K562 (cell line): ENCODE measurements around the gene FETUB. TPM values are rescaled to one million over a fixed set of nuclear protein-coding genes. Genes with fewer than 3 reads are reported as not detected.

Experiments
- ATAC-seq: fragments of 200-7000 bp; cut with Tn5 transposase; 3 replicates; pipeline ENCODE4 v1.9.1; 2020; ENCODE audit warnings: moderate library complexity
- BruUV-seq: library from RNA; stranded (reverse); fragments of 400-500 nt; replicated peaks from 2 replicates; lab custom pipeline; 2021; lab: Mats Ljungman, UMichigan
- CTCF ChIA-PET: fragments of 300-600 bp; formaldehyde crosslinking; extraction: SDS; loops from one replicate; lab custom pipeline; 2021; ENCODE audit warnings: low intra/inter-chr PET ratio; lab: Yijun Ruan, JAX
- POLR2A ChIA-PET: fragments of 300-600, 350-650 bp; sonication (Branson Sonifier 250); formaldehyde crosslinking; extraction: SDS; loops from one replicate; lab custom pipeline; 2021; ENCODE audit warnings: antibody characterized with exemption, inconsistent platforms; lab: Yijun Ruan, JAX
- DNase-seq, 4 experiments: peaks; one replicate each; pipeline versions ENCODE4 v3.0.0 to v3.0.0-alpha.2; 2011 to 2018; ENCODE audit warnings: low spot score in 3 of 4, mixed read lengths in 3 of 4; ENCODE audit errors: extremely low read depth in 1 of 4
- FAIRE-seq: peaks from 2 replicates; lab custom pipeline; 2011; peaks lifted over from hg19 to GRCh38; lab: Jason Lieb, UNC
- H2AFZ ChIP-seq: 2 replicates; pipeline ENCODE4 v1.6.0; 2011; ENCODE audit warnings: low read depth, low read length, control low read depth, inconsistent platforms
- H3K27ac ChIP-seq: fragments of 200-600 bp; 3 replicates; pipeline ENCODE4 v1.8.0; 2011; ENCODE audit warnings: low read depth, mild to moderate bottlenecking, control low read depth, inconsistent platforms, low read length, moderate library complexity, mixed read lengths; ENCODE audit errors: extremely low read depth
- H3K27me3 ChIP-seq, 2 experiments: fragments of 300-600 bp in 1 of 2; 2 replicates in 1 of 2; 3 replicates in 1 of 2; pipeline versions ENCODE4 v1.6.0 to v1.8.0; 2011; ENCODE audit warnings: inconsistent platforms in 2 of 2, low read length in 2 of 2, mild to moderate bottlenecking in 1 of 2, mixed read lengths in 1 of 2, moderate library complexity in 1 of 2; ENCODE audit not compliant: control insufficient read depth in 2 of 2, insufficient read depth in 2 of 2
- H3K36me3 ChIP-seq: fragments of 300-600 bp; 3 replicates; pipeline ENCODE4 v1.8.0; 2011; ENCODE audit warnings: mild to moderate bottlenecking, low read length, inconsistent platforms; ENCODE audit not compliant: control insufficient read depth, insufficient read depth
- H3K4me1 ChIP-seq, 2 experiments: fragments of 200-600 bp in 1 of 2; replicated peaks in 1 of 2; 2 replicates in 1 of 2; 3 replicates in 1 of 2; pipeline versions ENCODE4 v1.5.1 to v1.8.0; 2011; ENCODE audit warnings: inconsistent platforms in 2 of 2, low read length in 2 of 2, mild to moderate bottlenecking in 1 of 2, mixed read lengths in 1 of 2, moderate library complexity in 1 of 2; ENCODE audit not compliant: control insufficient read depth in 2 of 2, insufficient read depth in 2 of 2
- H3K4me2 ChIP-seq: 2 replicates; pipeline ENCODE4 v1.6.1; 2011; ENCODE audit warnings: low read length, control low read depth, inconsistent platforms, mixed read lengths; ENCODE audit not compliant: insufficient read depth
- H3K4me3 ChIP-seq: fragments of 200-600 bp; sonication (generic), shearing (Covaris generic); 2 replicates; pipeline ENCODE4 v1.5.1; 2016; ENCODE audit warnings: control low read depth, inconsistent platforms
- H3K79me2 ChIP-seq: fragments of 200-600 bp; 3 replicates; pipeline ENCODE4 v1.8.0; 2011; ENCODE audit warnings: low read length, inconsistent platforms; ENCODE audit not compliant: control insufficient read depth, insufficient read depth
- H3K9ac ChIP-seq, 2 experiments: 2 replicates each; pipeline versions ENCODE4 v1.6.0 to v1.6.1; 2011; ENCODE audit warnings: low read depth in 2 of 2, low read length in 2 of 2, control low read depth in 1 of 2, inconsistent platforms in 1 of 2, mild to moderate bottlenecking in 1 of 2, mixed read lengths in 1 of 2; ENCODE audit not compliant: insufficient read depth in 1 of 2
- H3K9me1 ChIP-seq: one replicate; pipeline ENCODE4 v1.6.0; 2011; ENCODE audit warnings: inconsistent platforms, mild to moderate bottlenecking, low read length, moderate library complexity; ENCODE audit not compliant: control insufficient read depth, insufficient read depth
- H3K9me3 ChIP-seq: replicated peaks from 2 replicates; pipeline ENCODE4 v1.5.1; 2011; ENCODE audit warnings: low read depth, low read length, inconsistent platforms; ENCODE audit not compliant: control insufficient read depth, insufficient read depth
- H4K20me1 ChIP-seq: replicated peaks from 2 replicates; pipeline ENCODE4 v1.6.1; 2011; ENCODE audit warnings: low read length, inconsistent platforms, mixed read lengths; ENCODE audit not compliant: control insufficient read depth, insufficient read depth
- C11orf30 ChIP-seq: fragments of 450-650 bp; IDR thresholded peaks from 2 replicates; pipeline ENCODE4 v1.6.1; 2016; ENCODE audit warnings: low read depth, mild to moderate bottlenecking
- E2F3 ChIP-seq: fragments of 250-450 bp; sonication (Bioruptor Pico); IDR thresholded peaks from 2 replicates; pipeline ENCODE4 v1.4.0; 2020; ENCODE audit warnings: mild to moderate bottlenecking
- ELF4 ChIP-seq: fragments of 450-650 bp; formaldehyde crosslinking; IDR thresholded peaks from 2 replicates; pipeline ENCODE4 v1.4.0; 2022; ENCODE audit warnings: missing genetic modification characterization
- ETS2 ChIP-seq: IDR thresholded peaks from 2 replicates; pipeline ENCODE4 v1.6.1; 2016; ENCODE audit warnings: borderline replicate concordance, missing genetic modification characterization, mild to moderate bottlenecking, moderate library complexity, missing compliant biosample characterization; ENCODE audit not compliant: poor library complexity, severe bottlenecking
- FOSL1 ChIP-seq: fragments of 200-800 bp; sonication (Bioruptor generic); conservative IDR thresholded peaks from 2 replicates; pipeline ENCODE4 v1.6.1; 2016; ENCODE audit warnings: missing genetic modification characterization, missing compliant biosample characterization
- NKRF ChIP-seq: fragments of 450-650 bp; IDR thresholded peaks from 2 replicates; pipeline ENCODE4 v1.6.1; 2016; ENCODE audit warnings: borderline replicate concordance
- SMARCE1 ChIP-seq: fragments of 450-650 bp; IDR thresholded peaks from 2 replicates; pipeline ENCODE4 v1.7.1; 2016; ENCODE audit warnings: mild to moderate bottlenecking
- STAT5A ChIP-seq: IDR thresholded peaks from 2 replicates; pipeline ENCODE4 v1.6.1; 2012; ENCODE audit warnings: low read length, inconsistent platforms, borderline replicate concordance
- ZKSCAN3 ChIP-seq: fragments of 250-450 bp; sonication (Bioruptor Pico); IDR thresholded peaks from 2 replicates; pipeline ENCODE4 v1.4.0; 2020
- ZNF253 ChIP-seq: fragments of 250-450 bp; sonication (Bioruptor Pico); conservative IDR thresholded peaks from 2 replicates; pipeline ENCODE4 v1.6.1; 2021; ENCODE audit warnings: mild to moderate bottlenecking
- ZNF316 ChIP-seq: fragments of 450-650 bp; IDR thresholded peaks from 2 replicates; pipeline ENCODE4 v1.6.1; 2016
- WGBS: fragments of 100-300 bp; shearing (Covaris generic); methylation state at CpG from one replicate; pipeline ENCODE4 v1.1.6; 2016; ENCODE audit warnings: low coverage, mixed read lengths; ENCODE audit not compliant: insufficient coverage; ENCODE audit errors: missing lambda C conversion rate; 5-methylcytosine and 5-hydroxymethylcytosine counted together
- in situ Hi-C: fragments of 300-500 bp; cut with MboI; formaldehyde crosslinking; loops from 4 replicates; pipeline ENCODE4 v1.15.0; 2018; ENCODE audit warnings: inconsistent platforms, mixed read lengths
- intact Hi-C: fragments of 100-400 bp; cut with micrococcal nuclease; formaldehyde crosslinking; loops from 2 replicates; pipeline ENCODE4 v1.14.2; 2022
- polyA plus RNA-seq, 8 experiments: library from polyadenylated mRNA; depleted of rRNA in 4 of 8; stranded (reverse) in 5 of 8; unstranded in 3 of 8; fragments of >200 nt; fragmentation: Nextera tagmentation in 2 of 8; fragmentation: Illumina TruSeq in 1 of 8; extraction: Ambion mirVana in 2 of 8; extraction: Trizol in 1 of 8; gene quantifications; 2 replicates each; pipeline versions ENCODE4 v1.2.1 to v1.2.3, GENCODE V29; 2011 to 2014; ENCODE audit warnings: inconsistent platforms in 1 of 8, missing spikeins in 1 of 8
- total RNA-seq, 7 experiments: library from RNA; depleted of rRNA in 6 of 7; stranded (reverse); fragments of >200 nt in 6 of 7; fragmentation: Illumina TruSeq in 2 of 7; extraction: Trizol in 2 of 7; gene quantifications; 2 replicates each; pipeline versions ENCODE4 v1.2.1 to v1.2.3, GENCODE V29; 2011 to 2021; ENCODE audit warnings: low replicate concordance in 1 of 7
- TF ChIP-seq, protein P1 (sequence below), 2 experiments: fragments of 450-650 bp in 1 of 2; sonication (generic) in 1 of 2; formaldehyde crosslinking in 1 of 2; IDR thresholded peaks; 2 replicates each; pipeline versions ENCODE4 v1.7.1 to v1.9.0; 2016 to 2022; ENCODE audit warnings: inconsistent platforms in 1 of 2, mild to moderate bottlenecking in 1 of 2, missing genetic modification reagents in 1 of 2

FETUB gene
- total and polyA plus RNA-seq, 9 of the 15 experiments (the other 6 are each of a cell fraction or from before 2014, with no cell fraction given), result not detected

DNA sequence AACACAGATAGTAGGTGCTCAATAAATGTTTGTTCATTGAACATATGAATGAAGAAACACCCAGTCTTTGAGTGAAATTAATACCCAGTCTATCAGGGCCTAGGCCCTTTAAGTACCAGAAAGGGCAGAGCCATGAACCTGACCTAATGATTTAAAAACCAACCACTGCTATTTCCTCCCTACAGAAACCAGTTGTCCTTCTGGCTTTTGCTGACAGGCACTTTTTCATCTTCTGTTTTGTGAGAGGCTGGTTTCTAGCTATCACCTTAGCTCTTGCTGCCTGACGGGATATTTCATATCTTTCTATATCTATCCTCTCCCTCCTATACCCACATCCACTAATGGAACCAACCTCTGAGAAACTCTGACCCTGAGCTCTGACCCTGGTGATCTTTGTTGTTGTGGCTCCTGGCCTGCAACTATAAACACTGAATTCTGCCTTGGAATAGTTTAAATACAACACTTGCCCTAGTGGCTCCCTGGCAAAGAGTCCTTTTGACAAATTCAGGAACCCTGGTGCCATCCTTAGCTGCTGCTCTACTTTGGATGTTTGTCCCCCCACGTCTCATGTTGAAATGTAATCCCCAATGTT, 31.5 kb upstream of the FETUB start:
- ChIA-PET CTCF (no interaction called here), POLR2A (interaction anchor here (0.6 to 3.4 kb wide), 3 partner anchors 9 to 175 kb away, joined by 3 to 17 read pairs (median 3); partner anchors contain the start of gene EIF4A2)
- in situ Hi-C loops (no loop called here), intact Hi-C loops (loop anchor here (1.0 to 5.0 kb wide), 2 partner anchors 19 to 626 kb away; no protein-coding TSS in a partner anchor)
- 35% methylated on average over 2 of the region's 2 CpGs for WGBS
- peaks cover 0 to 9% of the 10 kb centered on the region in 2 experiments; a peak in 2 of 5 replicates for H3K4me1 ChIP-seq
- no peak for DNase-seq
- no peak for ATAC-seq
- H3K9me1 ChIP-seq, result no peaks in the 10 kb centered on the region
- no TSS peak for BruUV-seq
- H2AFZ ChIP-seq, result no peak overlapping the region
- H3K27ac ChIP-seq, result no peak overlapping the region
- H3K27me3 ChIP-seq, result peaks cover 0 to 18% of the 10 kb centered on the region in 2 experiments; a peak in 4 of 5 replicates
- no peaks in the 10 kb centered on the region for H3K36me3 ChIP-seq
- H3K79me2 ChIP-seq, result no peaks in the 10 kb centered on the region
- no peaks in the 10 kb centered on the region for H4K20me1 ChIP-seq
- no peak overlapping the region for H3K9ac ChIP-seq
- H3K9me3 ChIP-seq, result no peaks in the 10 kb centered on the region
- no peak overlapping the region for H3K4me2 ChIP-seq
- no peak overlapping the region for H3K4me3 ChIP-seq
- no peak for FAIRE-seq
- TF ChIP-seq NKRF (no peak), FOSL1 (tag) (no peak), C11orf30 (peak; percentile 55; the same call in 1 of the 2 replicates), ZKSCAN3 (CRISPR knock-in tag) (no peak), E2F3 (CRISPR knock-in tag) (no peak), ETS2 (no peak), SMARCE1 (no peak), ZNF253 (CRISPR knock-in tag) (no peak), ZNF316 (peak; percentile 61), STAT5A (no peak), ELF4 (CRISPR knock-in tag) (no peak)
- TF ChIP-seq, protein P1, sequence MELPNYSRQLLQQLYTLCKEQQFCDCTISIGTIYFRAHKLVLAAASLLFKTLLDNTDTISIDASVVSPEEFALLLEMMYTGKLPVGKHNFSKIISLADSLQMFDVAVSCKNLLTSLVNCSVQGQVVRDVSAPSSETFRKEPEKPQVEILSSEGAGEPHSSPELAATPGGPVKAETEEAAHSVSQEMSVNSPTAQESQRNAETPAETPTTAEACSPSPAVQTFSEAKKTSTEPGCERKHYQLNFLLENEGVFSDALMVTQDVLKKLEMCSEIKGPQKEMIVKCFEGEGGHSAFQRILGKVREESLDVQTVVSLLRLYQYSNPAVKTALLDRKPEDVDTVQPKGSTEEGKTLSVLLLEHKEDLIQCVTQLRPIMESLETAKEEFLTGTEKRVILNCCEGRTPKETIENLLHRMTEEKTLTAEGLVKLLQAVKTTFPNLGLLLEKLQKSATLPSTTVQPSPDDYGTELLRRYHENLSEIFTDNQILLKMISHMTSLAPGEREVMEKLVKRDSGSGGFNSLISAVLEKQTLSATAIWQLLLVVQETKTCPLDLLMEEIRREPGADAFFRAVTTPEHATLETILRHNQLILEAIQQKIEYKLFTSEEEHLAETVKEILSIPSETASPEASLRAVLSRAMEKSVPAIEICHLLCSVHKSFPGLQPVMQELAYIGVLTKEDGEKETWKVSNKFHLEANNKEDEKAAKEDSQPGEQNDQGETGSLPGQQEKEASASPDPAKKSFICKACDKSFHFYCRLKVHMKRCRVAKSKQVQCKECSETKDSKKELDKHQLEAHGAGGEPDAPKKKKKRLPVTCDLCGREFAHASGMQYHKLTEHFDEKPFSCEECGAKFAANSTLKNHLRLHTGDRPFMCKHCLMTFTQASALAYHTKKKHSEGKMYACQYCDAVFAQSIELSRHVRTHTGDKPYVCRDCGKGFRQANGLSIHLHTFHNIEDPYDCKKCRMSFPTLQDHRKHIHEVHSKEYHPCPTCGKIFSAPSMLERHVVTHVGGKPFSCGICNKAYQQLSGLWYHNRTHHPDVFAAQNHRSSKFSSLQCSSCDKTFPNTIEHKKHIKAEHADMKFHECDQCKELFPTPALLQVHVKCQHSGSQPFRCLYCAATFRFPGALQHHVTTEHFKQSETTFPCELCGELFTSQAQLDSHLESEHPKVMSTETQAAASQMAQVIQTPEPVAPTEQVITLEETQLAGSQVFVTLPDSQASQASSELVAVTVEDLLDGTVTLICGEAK (IDR thresholded peaks at IDR 0.05), result no peak
- TF ChIP-seq, protein P1 (CRISPR knock-in tag; IDR thresholded peaks at IDR 0.05), result no peak
